IPS-18a (cell line): ENCODE results near the gene CPN1.

Experiments
- H3K27ac ChIP-seq: one replicate; pipeline ENCODE4 v1.5.1; 2013; ENCODE audit warnings: low read length
- H3K27me3 ChIP-seq: one replicate; pipeline ENCODE4 v1.6.1; 2013; ENCODE audit warnings: mild to moderate bottlenecking, low read length; ENCODE audit not compliant: control insufficient read depth, insufficient read depth
- H3K36me3 ChIP-seq: one replicate; pipeline ENCODE4 v1.6.1; 2013; ENCODE audit warnings: low read depth, low read length; ENCODE audit not compliant: control insufficient read depth
- H3K4me1 ChIP-seq: one replicate; pipeline ENCODE4 v1.6.1; 2013; ENCODE audit warnings: low read depth, low read length; ENCODE audit not compliant: control insufficient read depth
- H3K4me3 ChIP-seq: one replicate; pipeline ENCODE4 v1.5.1; 2013; ENCODE audit warnings: low read length
- H3K9ac ChIP-seq: one replicate; pipeline ENCODE4 v1.6.1; 2013; ENCODE audit warnings: mild to moderate bottlenecking, low read length, moderate library complexity
- H3K9me3 ChIP-seq: one replicate; pipeline ENCODE4 v1.6.1; 2013; ENCODE audit warnings: low read depth, low read length; ENCODE audit not compliant: control insufficient read depth

Gene CPN1

DNA sequence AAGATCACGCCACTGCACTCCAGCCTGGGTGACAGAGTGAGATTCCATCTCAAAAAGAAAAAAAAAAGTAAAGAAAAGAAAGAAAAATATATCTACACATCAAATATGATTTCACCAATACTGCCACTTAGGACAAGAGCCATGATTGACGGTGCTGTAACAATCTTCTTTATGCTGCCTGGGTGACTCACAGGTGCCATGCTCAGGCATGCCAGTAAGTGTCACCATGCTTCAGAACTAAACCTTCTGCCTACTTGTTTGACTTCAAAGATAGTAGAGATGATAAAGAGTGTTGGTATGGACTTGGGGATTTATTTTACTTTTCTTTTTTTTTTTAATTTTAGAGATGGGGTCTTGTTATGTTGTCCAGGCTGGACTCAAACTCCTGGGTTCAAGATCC, 38.3 kb downstream of the CPN1 start:
- Histone ChIP-seq H3K9me3 (no peaks in the 10 kb centered on the region), H3K4me3 (no peak overlapping the region), H3K4me1 (peaks cover 11% of the 10 kb centered on the region), H3K27ac (no peak overlapping the region), H3K9ac (no peak overlapping the region), H3K36me3 (no peaks in the 10 kb centered on the region), H3K27me3 (no peaks in the 10 kb centered on the region)

DNA sequence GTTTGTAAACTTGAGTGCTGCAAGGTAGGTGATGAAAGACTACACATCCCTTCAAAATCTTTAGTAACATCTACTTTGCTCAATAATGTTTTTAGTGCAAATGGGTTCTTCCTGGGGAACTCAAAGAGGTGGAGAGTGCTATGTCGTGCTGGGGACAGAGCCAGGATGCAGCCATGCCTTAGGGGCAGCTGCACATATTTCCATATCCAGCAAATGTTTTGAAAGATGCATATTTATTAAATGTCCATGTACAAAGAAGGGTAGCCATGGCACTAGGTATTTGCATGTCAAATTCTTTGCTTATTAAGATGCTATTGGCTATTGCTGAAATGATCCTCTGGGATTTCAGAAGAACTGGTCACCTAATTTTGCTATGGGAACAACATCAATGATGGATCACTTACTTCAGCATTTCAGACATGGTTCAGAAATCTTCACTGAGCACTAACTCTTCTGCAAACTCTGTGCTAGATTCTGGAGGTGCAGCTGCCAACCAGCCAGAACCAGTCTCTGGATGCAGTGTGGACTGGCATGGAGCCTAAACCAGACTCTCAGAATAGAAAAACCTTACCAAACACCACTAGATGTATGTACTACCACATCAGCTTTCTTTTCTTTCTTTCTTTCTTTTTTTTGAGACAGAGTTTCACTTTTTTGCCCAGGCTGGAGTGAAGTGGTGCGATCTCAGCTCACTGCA, 40.2 kb downstream of the CPN1 start:
- Histone ChIP-seq H3K9me3 (no peaks in the 10 kb centered on the region), H3K4me3 (no peak overlapping the region), H3K27ac (no peak overlapping the region), H3K36me3 (no peaks in the 10 kb centered on the region), H3K4me1 (peaks cover 11% of the 10 kb centered on the region), H3K9ac (no peak overlapping the region), H3K27me3 (no peaks in the 10 kb centered on the region)

- peaks cover 7% of the 10 kb centered on the region for H3K4me1 ChIP-seq
- H3K36me3 ChIP-seq: no peaks in the 10 kb centered on the region
- H3K4me3 ChIP-seq: no peak overlapping the region
- no peaks in the 10 kb centered on the region for H3K9me3 ChIP-seq
- no peak overlapping the region for H3K9ac ChIP-seq
- H3K27me3 ChIP-seq: no peaks in the 10 kb centered on the region
- H3K27ac ChIP-seq: no peak overlapping the region
These were observed 43.1 kb downstream of the CPN1 start for GRCh38 chr10:100038561-100039071.

- Histone ChIP-seq H3K27me3 (no peaks in the 10 kb centered on the region), H3K9me3 (no peaks in the 10 kb centered on the region), H3K4me3 (no peak overlapping the region), H3K4me1 (peaks cover 7% of the 10 kb centered on the region), H3K9ac (no peak overlapping the region), H3K27ac (no peak overlapping the region), H3K36me3 (no peaks in the 10 kb centered on the region)
These were observed 43.8 kb downstream of the CPN1 start for GRCh38 chr10:100037758-100038315.

DNA sequence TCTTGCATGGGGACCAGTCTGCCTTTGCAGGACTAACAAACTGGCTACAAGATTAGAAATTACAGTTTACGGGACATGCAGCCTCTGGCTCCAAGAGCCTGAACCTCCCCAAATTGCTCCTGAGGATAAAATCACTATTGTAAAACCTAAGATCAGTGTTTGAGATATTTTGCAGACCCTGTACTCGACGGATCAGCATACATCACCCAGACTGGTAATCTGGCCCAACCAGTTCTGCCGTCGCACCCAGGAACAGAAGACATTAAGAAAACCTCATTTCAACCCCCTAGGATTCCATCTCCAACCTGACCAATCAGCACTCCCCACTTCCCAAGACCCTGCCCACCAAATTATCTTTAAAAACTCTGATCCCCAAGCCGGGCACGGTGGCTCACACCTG, 44.8 kb downstream of the CPN1 start:
- H3K9ac ChIP-seq: no peak overlapping the region
- no peak overlapping the region for H3K4me3 ChIP-seq
- peaks cover 7% of the 10 kb centered on the region for H3K4me1 ChIP-seq
- H3K9me3 ChIP-seq: no peaks in the 10 kb centered on the region
- H3K27me3 ChIP-seq: no peaks in the 10 kb centered on the region
- H3K36me3 ChIP-seq: no peaks in the 10 kb centered on the region
- H3K27ac ChIP-seq: no peak overlapping the region

DNA sequence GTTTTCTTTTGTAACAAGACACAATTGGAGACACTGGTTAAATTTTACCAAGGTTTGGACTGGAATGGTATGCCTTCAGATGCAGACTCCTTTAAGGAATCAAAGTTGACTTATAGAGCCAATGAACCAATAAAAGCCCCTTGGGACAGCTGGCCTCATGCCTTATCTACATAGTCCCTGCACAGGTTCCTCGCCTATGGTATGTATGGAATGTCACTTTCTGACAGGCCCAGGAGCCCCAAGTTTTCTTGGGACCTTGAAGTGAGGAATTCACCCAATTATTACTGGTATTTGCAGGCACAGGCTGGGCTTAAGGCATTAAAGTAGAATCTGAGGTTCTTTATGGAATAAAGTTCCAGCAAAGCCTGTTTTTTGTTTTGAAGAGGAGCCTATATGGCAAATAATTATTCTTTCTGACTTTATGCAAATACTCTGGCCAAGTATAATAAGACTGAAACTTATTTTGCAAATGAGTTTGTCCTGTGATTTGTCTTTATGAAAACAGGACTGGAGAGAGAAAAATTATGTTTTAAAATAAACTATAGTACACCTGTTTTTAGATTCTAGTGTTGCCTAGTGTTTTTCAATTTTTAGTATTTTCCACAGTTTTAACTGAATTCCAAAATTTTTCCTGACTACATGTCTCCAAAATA, 47.8 kb downstream of the CPN1 start:
- no peak overlapping the region for H3K4me3 ChIP-seq
- H3K27ac ChIP-seq: no peak overlapping the region
- H3K4me1 ChIP-seq: peaks cover 5% of the 10 kb centered on the region
- H3K27me3 ChIP-seq: no peaks in the 10 kb centered on the region
- H3K9me3 ChIP-seq: no peaks in the 10 kb centered on the region
- no peak overlapping the region for H3K9ac ChIP-seq
- no peaks in the 10 kb centered on the region for H3K36me3 ChIP-seq

GRCh38 chr10:100027416-100027815, 54.3 kb downstream of the CPN1 start:
- no peaks in the 10 kb centered on the region for H3K4me1 ChIP-seq
- no peak overlapping the region for H3K9ac ChIP-seq
- H3K9me3 ChIP-seq: peaks cover 10% of the 10 kb centered on the region
- H3K27me3 ChIP-seq: no peaks in the 10 kb centered on the region
- no peak overlapping the region for H3K27ac ChIP-seq
- H3K4me3 ChIP-seq: no peak overlapping the region
- H3K36me3 ChIP-seq: no peaks in the 10 kb centered on the region

GRCh38 chr10:100025576-100025975, 56.1 kb downstream of the CPN1 start:
- H3K27me3 ChIP-seq: no peaks in the 10 kb centered on the region
- no peak overlapping the region for H3K27ac ChIP-seq
- no peak overlapping the region for H3K4me3 ChIP-seq
- peaks cover under 1% of the 10 kb centered on the region for H3K4me1 ChIP-seq
- H3K9me3 ChIP-seq: peaks cover 10% of the 10 kb centered on the region
- no peaks in the 10 kb centered on the region for H3K36me3 ChIP-seq
- no peak overlapping the region for H3K9ac ChIP-seq

- Histone ChIP-seq H3K27me3 (no peaks in the 10 kb centered on the region), H3K27ac (no peak overlapping the region), H3K4me1 (peaks cover 6% of the 10 kb centered on the region), H3K9me3 (peaks cover 10% of the 10 kb centered on the region), H3K36me3 (no peaks in the 10 kb centered on the region), H3K9ac (no peak overlapping the region), H3K4me3 (no peak overlapping the region)
These were observed 56.9 kb downstream of the CPN1 start for GRCh38 chr10:100024748-100025147.

GRCh38 chr10:100022403-100022802, 59.3 kb downstream of the CPN1 start:
- Histone ChIP-seq H3K36me3 (no peaks in the 10 kb centered on the region), H3K27me3 (no peaks in the 10 kb centered on the region), H3K9me3 (no peaks in the 10 kb centered on the region), H3K9ac (no peak overlapping the region), H3K4me3 (no peak overlapping the region), H3K4me1 (peaks cover 6% of the 10 kb centered on the region), H3K27ac (no peak overlapping the region)

GRCh38 chr10:100021322-100021721, 60.3 kb downstream of the CPN1 start:
- no peak overlapping the region for H3K27ac ChIP-seq
- peaks cover 6% of the 10 kb centered on the region for H3K4me1 ChIP-seq
- no peaks in the 10 kb centered on the region for H3K9me3 ChIP-seq
- H3K36me3 ChIP-seq: no peaks in the 10 kb centered on the region
- H3K4me3 ChIP-seq: no peak overlapping the region
- no peak overlapping the region for H3K9ac ChIP-seq
- H3K27me3 ChIP-seq: no peaks in the 10 kb centered on the region

DNA sequence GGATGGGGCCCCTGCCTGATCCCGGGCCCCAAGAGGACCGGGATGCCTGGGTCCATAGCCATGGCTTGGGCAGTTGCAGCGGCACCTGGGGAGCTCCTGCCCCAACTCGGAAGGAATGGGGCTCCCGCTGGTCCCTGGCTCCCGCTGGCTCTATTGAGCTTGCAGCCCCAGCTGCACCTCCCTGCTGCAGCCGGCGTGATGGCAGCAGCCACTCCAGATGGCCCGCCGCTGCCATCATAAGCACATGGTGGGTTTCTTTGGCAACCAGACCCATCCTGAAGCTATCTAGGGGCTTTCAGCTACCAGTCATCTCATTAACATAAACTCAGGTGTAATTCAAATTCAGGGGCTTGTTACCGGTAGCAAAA, 60.8 kb downstream of the CPN1 start:
- H3K27me3 ChIP-seq: no peaks in the 10 kb centered on the region
- peaks cover 6% of the 10 kb centered on the region for H3K4me1 ChIP-seq
- no peak overlapping the region for H3K27ac ChIP-seq
- no peak overlapping the region for H3K4me3 ChIP-seq
- H3K36me3 ChIP-seq: no peaks in the 10 kb centered on the region
- no peak overlapping the region for H3K9ac ChIP-seq
- H3K9me3 ChIP-seq: no peaks in the 10 kb centered on the region
